Liver (tissue), 9 donors: ENCODE measurements around the gene AP3M1. TPM values are rescaled to one million over a fixed set of nuclear protein-coding genes. Genes with fewer than 3 reads are reported as not detected.

Experiments used
- DNase-seq: peaks from one replicate; pipeline ENCODE4 v3.0.0-alpha.2; 2017; ENCODE audit warnings: low spot score
- H3K27ac ChIP-seq, 2 donors: one replicate each; pipeline ENCODE4 v1.7.0; 2013; ENCODE audit warnings: inconsistent platforms in 2 of 2, low read length in 2 of 2, control low read depth in 1 of 2, low read depth in 1 of 2, mild to moderate bottlenecking in 1 of 2
- H3K27me3 ChIP-seq, 4 donors: one replicate each; pipeline versions ENCODE4 v1.6.1 to v1.7.0; 2013; ENCODE audit warnings: low read length in 3 of 4, inconsistent platforms in 1 of 4, mild to moderate bottlenecking in 1 of 4, moderate library complexity in 1 of 4; ENCODE audit not compliant: control insufficient read depth in 4 of 4, insufficient read depth in 4 of 4
- H3K36me3 ChIP-seq, 4 donors: one replicate each; pipeline versions ENCODE4 v1.6.1 to v1.7.0; 2013; ENCODE audit warnings: low read length in 3 of 4, mild to moderate bottlenecking in 3 of 4, low read depth in 1 of 4, moderate library complexity in 1 of 4; ENCODE audit not compliant: control insufficient read depth in 4 of 4, insufficient read depth in 3 of 4
- H3K4me1 ChIP-seq, 4 donors: one replicate each; pipeline versions ENCODE4 v1.6.1 to v1.7.0; 2013; ENCODE audit warnings: low read length in 3 of 4, mild to moderate bottlenecking in 3 of 4, moderate library complexity in 1 of 4; ENCODE audit not compliant: control insufficient read depth in 4 of 4, insufficient read depth in 4 of 4
- H3K4me3 ChIP-seq, 3 donors: one replicate each; pipeline versions ENCODE4 v1.6.1 to v1.7.0; 2013; ENCODE audit warnings: low read length in 3 of 3, control low read depth in 1 of 3, low read depth in 1 of 3, mild to moderate bottlenecking in 1 of 3
- H3K9ac ChIP-seq, 2 donors: one replicate each; pipeline ENCODE4 v1.7.0; 2013; ENCODE audit warnings: low read length in 2 of 2, mild to moderate bottlenecking in 2 of 2, moderate library complexity in 2 of 2, control low read depth in 1 of 2, low read depth in 1 of 2
- H3K9me3 ChIP-seq, 4 donors: one replicate each; pipeline versions ENCODE4 v1.6.1 to v1.7.0; 2013; ENCODE audit warnings: low read length in 3 of 4; ENCODE audit not compliant: control insufficient read depth in 4 of 4
- CTCF ChIP-seq: fragments of 150-350 bp; IDR thresholded peaks from 2 replicates; pipeline ENCODE4 v1.5.1; 2017; ENCODE audit warnings: improper control_type of control experiment, low read depth, low read length; ENCODE audit not compliant: missing input control
- EGR1 ChIP-seq, 2 donors: IDR thresholded peaks; 2 replicates each; pipeline ENCODE4 v1.6.1; 2016 to 2018; ENCODE audit warnings: antibody characterized with exemption in 2 of 2, low read depth in 2 of 2
- FOXA1 ChIP-seq: IDR thresholded peaks from 2 replicates; pipeline ENCODE4 v1.6.1; 2016; ENCODE audit warnings: antibody characterized with exemption
- FOXA2 ChIP-seq: IDR thresholded peaks from 2 replicates; pipeline ENCODE4 v1.6.1; 2016; ENCODE audit warnings: antibody characterized with exemption
- GABPA ChIP-seq, 2 donors: IDR thresholded peaks in 1 of 2; conservative IDR thresholded peaks in 1 of 2; 2 replicates each; pipeline ENCODE4 v1.6.1; 2016; ENCODE audit warnings: antibody characterized with exemption in 2 of 2, mild to moderate bottlenecking in 1 of 2, moderate library complexity in 1 of 2
- HNF4A ChIP-seq, 2 donors: conservative IDR thresholded peaks; 2 replicates each; pipeline ENCODE4 v1.6.1; 2016; ENCODE audit warnings: antibody characterized with exemption in 2 of 2, mild to moderate bottlenecking in 2 of 2
- JUND ChIP-seq, 2 donors: IDR thresholded peaks; 2 replicates each; pipeline ENCODE4 v1.6.1; 2016; ENCODE audit warnings: antibody characterized with exemption in 2 of 2
- MAX ChIP-seq: IDR thresholded peaks from 2 replicates; pipeline ENCODE4 v1.6.1; 2016; ENCODE audit warnings: antibody characterized with exemption
- NR2F2 ChIP-seq: IDR thresholded peaks from 2 replicates; pipeline ENCODE4 v1.6.1; 2016; ENCODE audit warnings: antibody characterized with exemption
- RAD21 ChIP-seq, 2 donors: IDR thresholded peaks; 2 replicates each; pipeline ENCODE4 v1.6.1; 2016; ENCODE audit warnings: antibody characterized with exemption in 2 of 2, mild to moderate bottlenecking in 2 of 2
- REST ChIP-seq: IDR thresholded peaks from 2 replicates; pipeline ENCODE4 v1.6.1; 2016; ENCODE audit warnings: antibody characterized with exemption, mild to moderate bottlenecking
- RXRA ChIP-seq, 2 donors: IDR thresholded peaks; 2 replicates each; pipeline ENCODE4 v1.6.1; 2017 to 2018; ENCODE audit warnings: antibody characterized with exemption in 2 of 2, mild to moderate bottlenecking in 1 of 2
- SP1 ChIP-seq: IDR thresholded peaks from 2 replicates; pipeline ENCODE4 v1.6.1; 2018; ENCODE audit warnings: antibody characterized with exemption, mild to moderate bottlenecking
- TAF1 ChIP-seq: conservative IDR thresholded peaks from 2 replicates; pipeline ENCODE4 v1.6.1; 2016; ENCODE audit warnings: antibody characterized with exemption, mild to moderate bottlenecking
- YY1 ChIP-seq: IDR thresholded peaks from 2 replicates; pipeline ENCODE4 v1.6.1; 2016; ENCODE audit warnings: antibody characterized with exemption, mild to moderate bottlenecking
- ZBTB33 ChIP-seq: IDR thresholded peaks from 2 replicates; pipeline ENCODE4 v1.6.1; 2016; ENCODE audit warnings: antibody characterized with exemption
- WGBS: extraction: QIAGEN DNeasy Blood & Tissue Kit; methylation state at CpG from one replicate; pipeline ENCODE4 v1.1.7; 2013; 5-methylcytosine and 5-hydroxymethylcytosine counted together
- polyA plus RNA-seq, 2 donors: library from polyadenylated mRNA; stranded (reverse) in 1 of 2; unstranded in 1 of 2; fragments of 200-250 nt in 1 of 2; fragments of >200 nt in 1 of 2; fragmentation: Nextera tagmentation in 1 of 2; extraction: Ambion mirVana in 1 of 2; gene quantifications; one replicate each; pipeline versions ENCODE4 v1.2.1 to v1.2.3, GENCODE V29; 2013 to 2015
- total RNA-seq, 2 donors: library from RNA; depleted of rRNA; stranded (reverse); fragments of >200 nt; gene quantifications; one replicate each; pipeline ENCODE4 v1.2.3, GENCODE V29; 2014
- donor health status: healthy.
- donor health status: healthy.
- donor health status: healthy.
- donor health status: healthy.
- donor health status: healthy.

The AP3M1 gene
- total and polyA plus RNA-seq, 4 donors: 7.5 to 24.8 (median 16.6) TPM

- Histone ChIP-seq H3K9me3 (no peaks in the 10 kb centered on the region), H3K4me3 (no peak overlapping the region), H3K36me3 (peaks cover 6 to 66% (median 43%) of the 10 kb centered on the region in 4 donors), H3K9ac (no peak overlapping the region), H3K27me3 (no peaks in the 10 kb centered on the region), H3K27ac (no peak overlapping the region), H3K4me1 (no peaks in the 10 kb centered on the region)
- TF ChIP-seq MAX: no peak
- TF ChIP-seq HNF4A (conservative IDR thresholded peaks at IDR 0.05): no peak
- TF ChIP-seq REST: no peak
- TF ChIP-seq YY1: no peak
- no peak for TF ChIP-seq FOXA2
- TF ChIP-seq SP1: no peak
- TF ChIP-seq EGR1 (IDR thresholded peaks at IDR 0.05; ENCODE audit: low read depth in 2 of 2): no peak
- no peak for TF ChIP-seq GABPA (IDR thresholded peaks at IDR 0.05 in 1 of 2, conservative IDR thresholded peaks at IDR 0.05 in 1 of 2)
- TF ChIP-seq TAF1: no peak
- 91% methylated on average over 4 of the region's 4 CpGs for WGBS
- DNase-seq: no peak
These were observed 43.2 kb downstream of the AP3M1 start for GRCh38 chr10:74107391-74107790.

GRCh38 chr10:74104996-74105395, 45.6 kb downstream of the AP3M1 start:
- 83% methylated on average over 8 of the region's 8 CpGs for WGBS
- TF ChIP-seq MAX (no peak), SP1 (no peak), TAF1 (no peak), CTCF (no peak), JUND (IDR thresholded peaks at IDR 0.05) (no peak)
- no peak overlapping the region for H3K9ac ChIP-seq

GRCh38 chr10:74104480-74104879, 46.1 kb downstream of the AP3M1 start:
- 96% methylated on average over 5 of the region's 5 CpGs for whole genome bisulfite sequencing
- Histone ChIP-seq H3K4me3 (no peak overlapping the region), H3K9ac (no peak overlapping the region), H3K9me3 (no peaks in the 10 kb centered on the region), H3K4me1 (no peaks in the 10 kb centered on the region), H3K36me3 (peaks cover 3 to 53% (median 32%) of the 10 kb centered on the region in 4 donors), H3K27ac (no peak overlapping the region), H3K27me3 (no peaks in the 10 kb centered on the region)
- DNase-seq: no peak
- TF ChIP-seq GABPA (IDR thresholded peaks at IDR 0.05 in 1 of 2, conservative IDR thresholded peaks at IDR 0.05 in 1 of 2) (no peak), RXRA (IDR thresholded peaks at IDR 0.05) (no peak), EGR1 (IDR thresholded peaks at IDR 0.05; ENCODE audit: low read depth in 2 of 2) (no peak), CTCF (no peak), NR2F2 (no peak), FOXA2 (no peak), ZBTB33 (no peak), RAD21 (IDR thresholded peaks at IDR 0.05) (no peak), FOXA1 (no peak), HNF4A (conservative IDR thresholded peaks at IDR 0.05) (no peak)

More at GRCh38 chr10:74104996-74105395, 45.6 kb downstream of the AP3M1 start:
- Histone ChIP-seq H3K27ac (no peak overlapping the region), H3K4me3 (no peak overlapping the region), H3K4me1 (no peaks in the 10 kb centered on the region), H3K27me3 (no peaks in the 10 kb centered on the region), H3K36me3 (peaks cover 3 to 55% (median 37%) of the 10 kb centered on the region in 4 donors), H3K9me3 (no peaks in the 10 kb centered on the region)
- no peak for DNase-seq
